ENCODE results near the gene FAM161A.

The FAM161A gene

GRCh38 chr2:61775956-61776570 is 77.8 kb downstream of the FAM161A start:
- DNase-seq: no peak

Measured in HCEC 1CT (cell line).